Keratinocyte (primary cell): ENCODE results near the gene TRIM26.
"Not testable (repeated sequence)": the region's sequence is repeated elsewhere in the genome, so short reads cannot be mapped to it uniquely, and the experiment has no call there.

Experiments used
- EZH2 ChIP-seq: IDR thresholded peaks from one replicate; pipeline ENCODE4 v1.6.1; 2012; ENCODE audit warnings: inconsistent platforms, mild to moderate bottlenecking, low read length, moderate library complexity
- TF ChIP-seq, protein P1 (sequence below), 3 experiments: IDR thresholded peaks in 1 of 3; conservative IDR thresholded peaks in 1 of 3; optimal IDR thresholded peaks in 1 of 3; 2 replicates in 2 of 3; 3 replicates in 1 of 3; pipeline versions ENCODE3 to v1.5.1; 2011; ENCODE audit warnings: low read length in 3 of 3, mild to moderate bottlenecking in 3 of 3, moderate library complexity in 2 of 3, control low read depth in 1 of 3, inconsistent platforms in 1 of 3; ENCODE audit not compliant: insufficient read depth in 2 of 3; ENCODE audit errors: extremely low read depth in 1 of 3

DNA sequence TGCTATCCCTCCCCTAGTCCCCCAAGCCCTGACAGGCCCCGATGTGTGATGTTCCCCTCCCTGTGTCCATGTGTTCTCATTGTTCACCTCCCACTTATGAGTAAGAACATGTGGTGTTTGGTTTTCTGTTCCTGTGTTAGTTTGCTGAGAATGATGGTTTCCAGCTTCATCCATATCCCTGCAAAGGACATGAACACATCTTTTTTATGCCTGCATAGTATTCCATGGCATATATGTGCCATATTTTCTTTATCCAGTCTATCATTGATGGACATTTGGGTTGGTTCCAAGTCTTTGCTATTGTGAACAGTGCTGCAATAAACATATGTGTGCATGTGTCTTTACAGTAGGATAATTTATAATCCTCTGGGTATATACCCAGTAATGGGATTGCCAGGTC lies 48.0 kb downstream of the TRIM26 start:
- TF ChIP-seq, protein P1, sequence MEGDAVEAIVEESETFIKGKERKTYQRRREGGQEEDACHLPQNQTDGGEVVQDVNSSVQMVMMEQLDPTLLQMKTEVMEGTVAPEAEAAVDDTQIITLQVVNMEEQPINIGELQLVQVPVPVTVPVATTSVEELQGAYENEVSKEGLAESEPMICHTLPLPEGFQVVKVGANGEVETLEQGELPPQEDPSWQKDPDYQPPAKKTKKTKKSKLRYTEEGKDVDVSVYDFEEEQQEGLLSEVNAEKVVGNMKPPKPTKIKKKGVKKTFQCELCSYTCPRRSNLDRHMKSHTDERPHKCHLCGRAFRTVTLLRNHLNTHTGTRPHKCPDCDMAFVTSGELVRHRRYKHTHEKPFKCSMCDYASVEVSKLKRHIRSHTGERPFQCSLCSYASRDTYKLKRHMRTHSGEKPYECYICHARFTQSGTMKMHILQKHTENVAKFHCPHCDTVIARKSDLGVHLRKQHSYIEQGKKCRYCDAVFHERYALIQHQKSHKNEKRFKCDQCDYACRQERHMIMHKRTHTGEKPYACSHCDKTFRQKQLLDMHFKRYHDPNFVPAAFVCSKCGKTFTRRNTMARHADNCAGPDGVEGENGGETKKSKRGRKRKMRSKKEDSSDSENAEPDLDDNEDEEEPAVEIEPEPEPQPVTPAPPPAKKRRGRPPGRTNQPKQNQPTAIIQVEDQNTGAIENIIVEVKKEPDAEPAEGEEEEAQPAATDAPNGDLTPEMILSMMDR (optimal IDR thresholded peaks at IDR 0.05 in 1 of 3, IDR thresholded peaks at IDR 0.05 in 1 of 3, conservative IDR thresholded peaks at IDR 0.05 in 1 of 3; ENCODE audit: extremely low read depth in 1 of 3, insufficient read depth in 2 of 3, low read length in 3 of 3) = not testable (repeated sequence)
- not testable (repeated sequence) for TF ChIP-seq EZH2
